ENCODE data around the gene CLCN6.

CLCN6 gene

DNA sequence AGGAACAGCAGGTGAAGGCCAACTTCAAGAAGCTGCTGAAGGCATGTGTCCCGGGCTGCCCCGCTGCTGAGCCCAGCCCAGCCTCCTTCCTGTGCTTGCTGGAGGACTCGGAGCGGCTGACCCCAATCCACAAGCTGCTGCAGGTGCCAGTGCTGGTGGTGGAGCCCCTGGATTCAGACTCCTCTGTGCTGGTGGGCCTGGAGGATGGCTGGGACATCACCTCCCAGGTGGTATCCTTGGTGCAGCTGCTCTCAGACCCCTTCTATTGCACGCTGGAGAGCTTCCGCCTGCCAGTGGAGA lies 72.8 kb downstream of the CLCN6 start:
- Histone ChIP-seq H3K4me1 (ENCODE audit: low read depth, poor library complexity, severe bottlenecking) (no peaks in the 10 kb centered on the region), H3K4me2 (no peak overlapping the region), H3K9ac (no peak overlapping the region), H3K4me3 (IDR thresholded peaks at IDR 0.05; ENCODE audit: insufficient read depth, low read depth, low read length) (no peak overlapping the region), H3K27me3 (ENCODE audit: insufficient read depth, low read depth) (peaks cover 93% of the 10 kb centered on the region), H3K79me2 (ENCODE audit: insufficient read depth, low read depth) (no peaks in the 10 kb centered on the region), H4K20me1 (ENCODE audit: insufficient read depth) (no peaks in the 10 kb centered on the region), H2AFZ (ENCODE audit: low read depth) (no peak overlapping the region), H3K27ac (no peak overlapping the region), H3K36me3 (ENCODE audit: insufficient read depth) (no peaks in the 10 kb centered on the region)
- TF ChIP-seq, protein P1, sequence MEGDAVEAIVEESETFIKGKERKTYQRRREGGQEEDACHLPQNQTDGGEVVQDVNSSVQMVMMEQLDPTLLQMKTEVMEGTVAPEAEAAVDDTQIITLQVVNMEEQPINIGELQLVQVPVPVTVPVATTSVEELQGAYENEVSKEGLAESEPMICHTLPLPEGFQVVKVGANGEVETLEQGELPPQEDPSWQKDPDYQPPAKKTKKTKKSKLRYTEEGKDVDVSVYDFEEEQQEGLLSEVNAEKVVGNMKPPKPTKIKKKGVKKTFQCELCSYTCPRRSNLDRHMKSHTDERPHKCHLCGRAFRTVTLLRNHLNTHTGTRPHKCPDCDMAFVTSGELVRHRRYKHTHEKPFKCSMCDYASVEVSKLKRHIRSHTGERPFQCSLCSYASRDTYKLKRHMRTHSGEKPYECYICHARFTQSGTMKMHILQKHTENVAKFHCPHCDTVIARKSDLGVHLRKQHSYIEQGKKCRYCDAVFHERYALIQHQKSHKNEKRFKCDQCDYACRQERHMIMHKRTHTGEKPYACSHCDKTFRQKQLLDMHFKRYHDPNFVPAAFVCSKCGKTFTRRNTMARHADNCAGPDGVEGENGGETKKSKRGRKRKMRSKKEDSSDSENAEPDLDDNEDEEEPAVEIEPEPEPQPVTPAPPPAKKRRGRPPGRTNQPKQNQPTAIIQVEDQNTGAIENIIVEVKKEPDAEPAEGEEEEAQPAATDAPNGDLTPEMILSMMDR (conservative IDR thresholded peaks at IDR 0.05; ENCODE audit: low read depth, low read length) = no peak

GRCh38 chr1:11879311-11880180 lies 73.6 kb downstream of the CLCN6 start:
- no peak overlapping the region for H3K4me2 ChIP-seq
- H3K27me3 ChIP-seq (ENCODE audit: insufficient read depth, low read depth) = peaks cover 94% of the 10 kb centered on the region
- no peaks in the 10 kb centered on the region for H3K36me3 ChIP-seq (ENCODE audit: insufficient read depth)
- H3K79me2 ChIP-seq (ENCODE audit: insufficient read depth, low read depth) = no peaks in the 10 kb centered on the region
- H3K4me1 ChIP-seq (ENCODE audit: low read depth, poor library complexity, severe bottlenecking) = no peaks in the 10 kb centered on the region
- no peaks in the 10 kb centered on the region for H4K20me1 ChIP-seq (ENCODE audit: insufficient read depth)
- H3K4me3 ChIP-seq (IDR thresholded peaks at IDR 0.05; ENCODE audit: insufficient read depth, low read depth, low read length) = no peak overlapping the region
- TF ChIP-seq, protein P1 (conservative IDR thresholded peaks at IDR 0.05; ENCODE audit: low read depth, low read length) = no peak
- no peak overlapping the region for H3K27ac ChIP-seq
- H3K9ac ChIP-seq = no peak overlapping the region
- H2AFZ ChIP-seq (ENCODE audit: low read depth) = no peak overlapping the region

DNA sequence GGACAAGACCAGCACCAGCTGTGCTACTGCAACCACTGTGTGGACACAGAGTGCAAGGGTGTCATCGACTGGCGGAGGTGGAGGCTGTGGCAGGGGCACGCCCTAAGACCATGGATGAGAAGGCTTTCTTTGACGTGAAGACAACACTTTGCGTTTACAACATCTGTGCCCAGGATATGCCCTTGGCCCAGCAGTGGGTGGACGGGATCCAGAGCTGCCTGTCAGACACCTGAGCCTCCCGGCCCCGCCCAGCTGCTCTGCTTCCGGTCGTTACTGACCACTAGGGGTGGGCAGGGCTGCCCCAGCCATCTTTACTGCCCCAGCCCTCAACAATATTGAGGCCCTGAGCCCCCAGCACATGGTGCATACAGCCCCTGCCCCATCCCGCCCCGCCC lies 74.2 kb downstream of the CLCN6 start:
- H3K27me3 ChIP-seq (ENCODE audit: insufficient read depth, low read depth) = peaks cover 94% of the 10 kb centered on the region
- H3K9ac ChIP-seq = no peak overlapping the region
- TF ChIP-seq, protein P1 (conservative IDR thresholded peaks at IDR 0.05; ENCODE audit: low read depth, low read length) = no peak
- no peaks in the 10 kb centered on the region for H3K36me3 ChIP-seq (ENCODE audit: insufficient read depth)
- no peaks in the 10 kb centered on the region for H3K4me1 ChIP-seq (ENCODE audit: low read depth, poor library complexity, severe bottlenecking)
- no peaks in the 10 kb centered on the region for H3K79me2 ChIP-seq (ENCODE audit: insufficient read depth, low read depth)
- H2AFZ ChIP-seq (ENCODE audit: low read depth) = no peak overlapping the region
- H3K4me2 ChIP-seq = no peak overlapping the region
- no peak overlapping the region for H3K27ac ChIP-seq
- H3K4me3 ChIP-seq (IDR thresholded peaks at IDR 0.05; ENCODE audit: insufficient read depth, low read depth, low read length) = no peak overlapping the region
- no peaks in the 10 kb centered on the region for H4K20me1 ChIP-seq (ENCODE audit: insufficient read depth)

DNA sequence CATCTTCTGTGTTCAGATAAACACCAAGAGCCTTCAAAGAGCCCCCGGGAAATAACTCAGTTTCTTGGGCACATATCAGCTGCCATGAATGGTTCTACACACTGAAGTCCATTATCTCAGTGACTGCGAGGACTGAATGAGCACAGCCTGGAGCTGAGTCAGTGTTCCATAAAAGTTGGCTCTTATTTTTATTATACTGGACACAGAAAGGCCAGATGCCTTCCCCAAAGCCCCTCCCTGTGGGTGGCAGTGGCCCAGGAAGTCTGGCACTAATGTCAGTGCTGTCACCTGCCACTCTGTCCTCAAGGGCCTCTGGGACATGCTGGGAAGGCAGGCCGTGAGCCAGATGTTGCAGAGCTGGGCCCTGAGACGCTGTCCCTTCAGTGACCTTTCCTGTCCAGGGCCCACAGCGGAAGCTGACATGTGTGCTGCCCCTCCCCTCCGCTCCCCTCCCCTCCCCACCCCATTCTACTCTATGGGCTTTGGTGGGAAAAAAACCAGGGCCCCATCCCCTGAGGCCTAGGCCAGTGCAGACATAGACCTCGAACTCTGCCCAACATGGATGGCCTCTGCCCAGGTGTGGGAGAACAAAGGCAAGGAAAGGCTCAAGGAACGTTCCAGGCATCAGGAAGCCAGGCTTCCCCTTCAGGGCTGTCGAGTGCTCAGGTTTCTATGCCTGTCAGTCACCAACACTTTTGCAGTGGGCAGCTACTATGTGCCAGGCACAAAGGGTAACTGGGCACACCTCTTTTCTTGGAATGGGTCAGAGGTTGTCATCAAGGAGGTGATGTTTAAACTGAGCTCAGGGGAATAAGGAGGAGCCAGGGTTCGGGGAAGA lies 75.1 kb downstream of the CLCN6 start:
- Histone ChIP-seq H3K9ac (no peak overlapping the region), H3K4me1 (ENCODE audit: low read depth, poor library complexity, severe bottlenecking) (no peaks in the 10 kb centered on the region), H3K27ac (no peak overlapping the region), H3K27me3 (ENCODE audit: insufficient read depth, low read depth) (peaks cover 94% of the 10 kb centered on the region), H2AFZ (ENCODE audit: low read depth) (no peak overlapping the region), H3K79me2 (ENCODE audit: insufficient read depth, low read depth) (no peaks in the 10 kb centered on the region), H3K4me3 (IDR thresholded peaks at IDR 0.05; ENCODE audit: insufficient read depth, low read depth, low read length) (no peak overlapping the region), H4K20me1 (ENCODE audit: insufficient read depth) (no peaks in the 10 kb centered on the region), H3K4me2 (no peak overlapping the region), H3K36me3 (ENCODE audit: insufficient read depth) (no peaks in the 10 kb centered on the region)
- TF ChIP-seq, protein P1 (conservative IDR thresholded peaks at IDR 0.05; ENCODE audit: low read depth, low read length) = no peak

All from KMS-11 (cell line).